ENCODE results near the gene ZMYND19.

DNA sequence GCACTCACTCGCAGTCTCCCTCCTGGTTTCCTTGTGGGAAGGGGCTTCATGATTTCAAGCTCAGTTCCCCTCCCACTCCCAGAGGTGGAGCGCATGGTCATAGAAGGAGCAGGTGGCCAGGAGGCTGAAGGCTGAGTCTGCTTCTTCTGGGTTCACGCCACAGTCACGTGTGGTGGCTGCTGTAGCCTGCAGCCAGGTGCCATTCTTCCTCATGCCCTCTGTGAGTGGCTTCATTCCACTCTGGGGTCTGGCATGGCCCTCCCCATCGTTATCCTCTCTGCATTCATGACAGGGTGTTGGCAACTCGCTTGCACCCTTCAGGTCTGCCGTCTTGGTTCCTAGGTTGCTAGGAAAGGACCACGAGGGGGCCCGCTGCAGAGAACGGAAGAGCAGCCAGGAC, 35.1 kb downstream of the ZMYND19 start:
- TF ChIP-seq, protein P1, sequence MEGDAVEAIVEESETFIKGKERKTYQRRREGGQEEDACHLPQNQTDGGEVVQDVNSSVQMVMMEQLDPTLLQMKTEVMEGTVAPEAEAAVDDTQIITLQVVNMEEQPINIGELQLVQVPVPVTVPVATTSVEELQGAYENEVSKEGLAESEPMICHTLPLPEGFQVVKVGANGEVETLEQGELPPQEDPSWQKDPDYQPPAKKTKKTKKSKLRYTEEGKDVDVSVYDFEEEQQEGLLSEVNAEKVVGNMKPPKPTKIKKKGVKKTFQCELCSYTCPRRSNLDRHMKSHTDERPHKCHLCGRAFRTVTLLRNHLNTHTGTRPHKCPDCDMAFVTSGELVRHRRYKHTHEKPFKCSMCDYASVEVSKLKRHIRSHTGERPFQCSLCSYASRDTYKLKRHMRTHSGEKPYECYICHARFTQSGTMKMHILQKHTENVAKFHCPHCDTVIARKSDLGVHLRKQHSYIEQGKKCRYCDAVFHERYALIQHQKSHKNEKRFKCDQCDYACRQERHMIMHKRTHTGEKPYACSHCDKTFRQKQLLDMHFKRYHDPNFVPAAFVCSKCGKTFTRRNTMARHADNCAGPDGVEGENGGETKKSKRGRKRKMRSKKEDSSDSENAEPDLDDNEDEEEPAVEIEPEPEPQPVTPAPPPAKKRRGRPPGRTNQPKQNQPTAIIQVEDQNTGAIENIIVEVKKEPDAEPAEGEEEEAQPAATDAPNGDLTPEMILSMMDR (conservative IDR thresholded peaks at IDR 0.05; ENCODE audit: low read length): no peak
- TF ChIP-seq EZH2phosphoT487 (IDR thresholded peaks at IDR 0.05; ENCODE audit: borderline replicate concordance): no peak

Data from Loucy (cell line).